Heart left ventricle (tissue), 16 donors: Measurements from ENCODE around the gene SLC19A2. TPM values are rescaled to one million over a fixed set of nuclear protein-coding genes. Genes with fewer than 3 reads are reported as not detected.

ENCODE experiments used
- ATAC-seq, 4 donors: fragments of 200-7000 bp; cut with Tn5 transposase; one replicate each; pipeline ENCODE4 v1.9.1; 2020 to 2022; ENCODE audit warnings: moderate library complexity in 4 of 4, mild to moderate bottlenecking in 3 of 4, moderate number of reproducible peaks in 1 of 4
- DNase-seq, 5 donors: peaks; one replicate each; pipeline ENCODE4 v3.0.0-alpha.2; 2020
- H3K27ac ChIP-seq, 12 donors: fragments of 200-600 bp; sonication (generic) in 4 of 12; one replicate each; pipeline versions ENCODE4 v1.5.0 to v1.8.0; 2016 to 2022; ENCODE audit warnings: mild to moderate bottlenecking in 2 of 12
- H3K27me3 ChIP-seq, 9 donors: fragments of 200-600 bp; sonication (generic) in 2 of 9; one replicate each; pipeline versions ENCODE4 v1.5.1 to v1.8.0; 2016 to 2022; ENCODE audit warnings: mild to moderate bottlenecking in 3 of 9
- H3K36me3 ChIP-seq, 9 donors: fragments of 200-600 bp; sonication (generic) in 2 of 9; one replicate each; pipeline versions ENCODE4 v1.5.0 to v1.8.0; 2018 to 2022; ENCODE audit warnings: mild to moderate bottlenecking in 2 of 9
- H3K4me1 ChIP-seq, 12 donors: fragments of 200-600 bp; sonication (generic) in 4 of 12; one replicate each; pipeline versions ENCODE4 v1.5.0 to v1.8.0; 2016 to 2022; ENCODE audit warnings: mild to moderate bottlenecking in 3 of 12
- H3K4me3 ChIP-seq, 12 donors: fragments of 200-600 bp; sonication (generic) in 4 of 12; one replicate each; pipeline versions ENCODE4 v1.5.0 to v1.8.0; 2017 to 2022; ENCODE audit warnings: mild to moderate bottlenecking in 9 of 12, moderate library complexity in 4 of 12
- H3K9me3 ChIP-seq, 12 donors: fragments of 200-600 bp; sonication (generic) in 4 of 12; one replicate each; pipeline versions ENCODE4 v1.5.0 to v1.8.0; 2016 to 2022; ENCODE audit warnings: mild to moderate bottlenecking in 1 of 12
- POLR2A ChIP-seq, 2 donors: fragments of 450-650 bp; IDR thresholded peaks; one replicate each; pipeline ENCODE4 v1.6.1; 2017; ENCODE audit warnings: antibody characterized with exemption in 2 of 2, mild to moderate bottlenecking in 2 of 2, moderate library complexity in 2 of 2
- WGBS, 4 donors: extraction: QIAGEN DNeasy Blood & Tissue Kit in 2 of 4; methylation state at CpG; one replicate each; pipeline versions ENCODE4 v1.1.5 to v1.1.7; 2013 to 2018; 5-methylcytosine and 5-hydroxymethylcytosine counted together
- intact Hi-C, 10 donors: fragments of 100-400 bp; cut with DNase I; formaldehyde crosslinking; loops; one replicate each; pipeline versions ENCODE4 v1.11.1 to v1.14.2; 2022
- polyA plus RNA-seq, 2 donors: library from polyadenylated mRNA; stranded (reverse); fragments of 200-250 nt; gene quantifications; one replicate each; pipeline ENCODE4 v1.2.3, GENCODE V29; 2013
- total RNA-seq, 9 donors: library from RNA; depleted of rRNA in 2 of 9; stranded (reverse); fragments of >200 nt in 2 of 9; fragmentation: NEBNext Ultra II Directional in 3 of 9; extraction: Animal tissue kit (Norgen Biotek cat#: 25700) in 3 of 9; gene quantifications; one replicate each; pipeline versions ENCODE4 v1.1.0 to v1.2.4, GENCODE V29; 2016 to 2023
- TF ChIP-seq, protein P1 (sequence below), 12 donors: fragments of 200-600 bp; sonication (generic) in 4 of 12; IDR thresholded peaks; one replicate each; pipeline versions ENCODE4 v1.5.0 to v1.8.0; 2018 to 2022; ENCODE audit warnings: antibody characterized with exemption in 12 of 12, mild to moderate bottlenecking in 5 of 12
- donor health status: ischemic (EF 13 %, LVEDD 7.1; RV severe dilation, severe dysfunction).
- donor health status: healthy with polysubstance abuse.
- donor health status: DM: no; HTN: yes; CAD: no.
- donor health status: DM: no; HTN: no; CAD: no.
- donor health status: ischemic (EF 25% LVEDD 6.9; RV normal size, moderate dysfunction).
- donor health status: ischemic (EF 25% LVEDD 5.7; RV mildly dilated, moderate dysfunction).
- donor health status: healthy.
- donor health status: DM: yes; HTN: yes; CAD: no.
- donor health status: ischemic (EF 35%, LVEDD 5.7; RV mildly dilated, moderate dysfunction).
- donor health status: nonischemic (EF 11% LVEDD 7.7; RV severe dilation, severe dysfunction).
- donor health status: DM: yes; HTN: yes; CAD: no.
- donor health status: PGD.
- donor health status: ischemic (EF 29% LVEDD 5.4; RV normal size, mild dysfunction).
- donor health status: nonischemic (EF 23%, LVEDD 6.1; RV moderate dilation, normal function).

The SLC19A2 gene
- total and polyA plus RNA-seq, 11 donors = 8.2 to 67.2 (median 14.3) TPM

DNA sequence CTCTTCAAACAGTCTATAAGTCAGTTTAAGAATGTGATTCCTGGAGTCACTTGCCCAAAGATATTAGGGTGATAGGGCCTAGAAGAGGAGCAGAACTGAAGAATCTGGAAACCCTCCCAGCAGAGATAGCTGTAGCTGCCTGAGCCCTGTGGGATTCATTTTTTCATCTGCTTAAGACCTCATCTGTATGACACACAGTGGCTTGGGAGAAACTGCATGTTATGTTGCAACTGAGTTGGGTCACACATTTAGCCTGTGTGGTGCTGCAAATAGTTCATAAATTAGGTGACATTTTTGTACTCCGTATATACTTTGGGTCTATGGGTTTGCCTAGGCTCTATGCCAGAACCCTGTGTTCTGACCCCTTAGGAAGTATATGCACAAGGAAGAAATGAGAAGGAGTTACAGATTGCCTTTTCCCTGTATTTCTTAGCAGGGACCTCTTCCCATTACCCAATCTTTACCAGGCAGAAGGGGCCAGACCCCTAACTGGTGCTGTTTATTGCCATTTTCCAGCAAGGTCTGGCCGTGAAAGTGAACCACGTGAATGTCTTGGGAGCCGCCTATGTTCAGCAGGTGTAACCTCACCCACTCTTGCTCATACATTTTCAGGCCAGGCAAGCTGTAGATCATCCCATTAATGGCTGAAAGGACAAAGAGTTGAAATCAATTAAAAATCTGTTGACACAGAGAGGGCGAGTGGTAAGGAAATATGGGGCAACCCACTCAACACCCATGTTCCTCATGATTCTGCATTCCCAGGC lies 41.9 kb upstream of the SLC19A2 start:
- intact Hi-C loops = loop anchor here in 1 of 10 donors (10.0 kb wide), 1 partner anchor 133 kb away; no protein-coding TSS in a partner anchor

DNA sequence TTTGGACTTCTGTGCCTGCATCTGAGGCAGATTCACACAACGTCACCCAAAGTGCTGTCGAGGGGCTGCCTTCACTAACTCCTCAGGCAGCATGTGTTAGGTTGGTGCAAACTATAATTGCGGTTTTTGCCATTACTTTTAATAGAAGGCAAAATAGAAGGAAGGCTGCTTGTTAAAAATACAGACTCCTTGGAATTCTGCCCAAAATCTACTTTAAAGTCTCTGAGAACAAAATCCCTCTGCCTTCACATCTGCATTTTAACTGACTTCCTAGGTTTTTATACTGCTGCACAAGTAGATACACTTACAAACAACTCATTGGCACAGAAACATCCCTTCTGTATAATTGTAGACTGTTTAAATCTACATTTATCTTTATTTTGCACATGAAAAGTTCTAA lies 41.3 kb upstream of the SLC19A2 start:
- peaks cover 0 to 9% (median 0%) of the 10 kb centered on the region in 12 donors for H3K4me1 ChIP-seq
- no peaks in the 10 kb centered on the region for H3K9me3 ChIP-seq
- no peak overlapping the region for H3K4me3 ChIP-seq
- no peak for ATAC-seq
- peaks cover 0 to 9% (median 0%) of the 10 kb centered on the region in 9 donors for H3K36me3 ChIP-seq
- no peak for TF ChIP-seq POLR2A (IDR thresholded peaks at IDR 0.05)
- TF ChIP-seq, protein P1, sequence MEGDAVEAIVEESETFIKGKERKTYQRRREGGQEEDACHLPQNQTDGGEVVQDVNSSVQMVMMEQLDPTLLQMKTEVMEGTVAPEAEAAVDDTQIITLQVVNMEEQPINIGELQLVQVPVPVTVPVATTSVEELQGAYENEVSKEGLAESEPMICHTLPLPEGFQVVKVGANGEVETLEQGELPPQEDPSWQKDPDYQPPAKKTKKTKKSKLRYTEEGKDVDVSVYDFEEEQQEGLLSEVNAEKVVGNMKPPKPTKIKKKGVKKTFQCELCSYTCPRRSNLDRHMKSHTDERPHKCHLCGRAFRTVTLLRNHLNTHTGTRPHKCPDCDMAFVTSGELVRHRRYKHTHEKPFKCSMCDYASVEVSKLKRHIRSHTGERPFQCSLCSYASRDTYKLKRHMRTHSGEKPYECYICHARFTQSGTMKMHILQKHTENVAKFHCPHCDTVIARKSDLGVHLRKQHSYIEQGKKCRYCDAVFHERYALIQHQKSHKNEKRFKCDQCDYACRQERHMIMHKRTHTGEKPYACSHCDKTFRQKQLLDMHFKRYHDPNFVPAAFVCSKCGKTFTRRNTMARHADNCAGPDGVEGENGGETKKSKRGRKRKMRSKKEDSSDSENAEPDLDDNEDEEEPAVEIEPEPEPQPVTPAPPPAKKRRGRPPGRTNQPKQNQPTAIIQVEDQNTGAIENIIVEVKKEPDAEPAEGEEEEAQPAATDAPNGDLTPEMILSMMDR (IDR thresholded peaks at IDR 0.05) = no peak
- no peak overlapping the region for H3K27ac ChIP-seq
- DNase-seq = no peak
- intact Hi-C loops = loop anchor here in 1 of 10 donors (10.0 kb wide), 1 partner anchor 132 kb away; no protein-coding TSS in a partner anchor
- no peaks in the 10 kb centered on the region for H3K27me3 ChIP-seq
- WGBS, 4 donors = 75 to 81% (median 78%) methylated on average over 3 of the region's 3 CpGs

More for the DNA sequence above, 41.9 kb upstream of the SLC19A2 start:
- no peak for TF ChIP-seq POLR2A (IDR thresholded peaks at IDR 0.05)
- ATAC-seq (peak in 2 of 4 donors; percentile 13 to 74), DNase-seq (no peak)
- Histone ChIP-seq H3K4me3 (no peak overlapping the region), H3K4me1 (peaks cover 0 to 9% (median 0%) of the 10 kb centered on the region in 12 donors), H3K9me3 (no peaks in the 10 kb centered on the region), H3K27ac (no peak overlapping the region), H3K36me3 (peaks cover 0 to 7% (median 0%) of the 10 kb centered on the region in 9 donors), H3K27me3 (no peaks in the 10 kb centered on the region)
- 85 to 91% (median 88%) methylated on average over 5 of the region's 5 CpGs for WGBS, 4 donors

DNA sequence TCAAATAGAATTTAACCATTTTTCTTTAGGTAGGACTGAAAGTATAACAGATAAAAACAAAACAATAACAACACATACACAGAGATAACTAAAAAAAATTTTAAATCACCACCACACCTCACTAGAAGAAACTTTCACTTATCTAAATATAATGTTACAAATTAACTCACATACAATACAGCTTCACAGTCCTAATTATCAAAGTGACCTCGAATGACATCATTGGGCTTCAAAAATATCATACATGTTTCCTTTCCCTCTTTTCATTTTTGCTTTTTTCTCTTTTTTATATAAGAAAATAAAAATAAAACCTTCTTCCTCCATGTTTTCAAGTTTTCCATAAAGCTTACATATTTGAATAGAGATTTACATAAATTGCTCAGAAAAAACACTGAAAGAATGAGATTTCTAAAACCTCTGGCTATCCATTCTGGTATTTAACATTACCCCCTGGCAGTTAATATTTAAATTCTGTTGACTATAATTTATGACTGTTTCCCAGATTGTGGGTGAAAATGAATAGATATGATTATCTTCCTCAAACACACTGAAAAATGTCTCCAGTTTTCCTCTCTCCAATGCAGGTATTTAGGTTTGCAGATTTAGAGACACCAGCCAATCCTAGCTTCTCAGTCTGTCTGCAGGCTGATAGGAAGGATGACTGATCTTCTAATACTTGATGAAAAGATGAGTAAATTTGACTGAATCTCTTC lies 40.5 kb upstream of the SLC19A2 start:
- intact Hi-C loops = loop anchor here in 1 of 10 donors (10.0 kb wide), 1 partner anchor 131 kb away; no protein-coding TSS in a partner anchor
- 76 to 91% (median 87%) methylated on average over 1 of the region's 1 CpG for WGBS, 4 donors

DNA sequence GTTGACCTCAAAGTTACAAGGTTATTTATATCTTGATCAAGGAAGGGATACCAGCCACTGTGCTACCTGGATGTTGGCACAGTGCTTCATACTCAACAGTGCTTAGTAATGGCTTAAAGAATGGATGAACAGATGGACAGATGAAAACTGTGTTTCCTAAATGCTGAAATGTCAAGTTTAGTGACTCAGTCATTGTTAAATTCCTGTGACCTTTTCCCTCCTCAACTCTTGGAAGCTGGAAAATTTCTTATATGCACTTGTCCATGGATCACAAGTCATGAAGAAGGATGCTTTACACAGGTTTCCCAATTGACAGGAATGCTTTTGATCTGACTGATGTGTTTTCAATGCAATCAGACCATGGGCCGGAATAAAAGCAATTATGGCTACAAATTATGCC lies 39.6 kb upstream of the SLC19A2 start:
- 86 to 100% (median 95%) methylated on average over 1 of the region's 1 CpG for WGBS, 4 donors
- Histone ChIP-seq H3K36me3 (peaks cover 0 to 9% (median 0%) of the 10 kb centered on the region in 9 donors), H3K27me3 (no peaks in the 10 kb centered on the region), H3K4me3 (no peak overlapping the region), H3K27ac (no peak overlapping the region), H3K4me1 (peaks cover 0 to 9% (median 0%) of the 10 kb centered on the region in 12 donors), H3K9me3 (no peaks in the 10 kb centered on the region)
- ATAC-seq (no peak), DNase-seq (no peak)
- TF ChIP-seq, protein P1 (IDR thresholded peaks at IDR 0.05) = no peak
- TF ChIP-seq POLR2A (IDR thresholded peaks at IDR 0.05) = no peak
- intact Hi-C loops = loop anchor here in 1 of 10 donors (10.0 kb wide), 1 partner anchor 131 kb away; no protein-coding TSS in a partner anchor

More for the DNA sequence above, 40.5 kb upstream of the SLC19A2 start:
- Histone ChIP-seq H3K4me1 (peaks cover 0 to 9% (median 0%) of the 10 kb centered on the region in 12 donors), H3K9me3 (no peaks in the 10 kb centered on the region), H3K4me3 (no peak overlapping the region), H3K27ac (no peak overlapping the region), H3K27me3 (no peaks in the 10 kb centered on the region), H3K36me3 (peaks cover 0 to 9% (median 0%) of the 10 kb centered on the region in 9 donors)
- TF ChIP-seq, protein P1 (IDR thresholded peaks at IDR 0.05) = no peak
- TF ChIP-seq POLR2A (IDR thresholded peaks at IDR 0.05) = no peak
- DNase-seq = no peak
- ATAC-seq = no peak
